Measurements from ENCODE around the gene LMO1.

The LMO1 gene

GRCh38 chr11:8218840-8219239 lies 44.8 kb downstream of the LMO1 start:
- peak; percentile 39 for ATAC-seq
- no peak for TF ChIP-seq ZNF565 (CRISPR knock-in tag; conservative IDR thresholded peaks at IDR 0.05; ENCODE audit: low read depth)
- no peak for TF ChIP-seq TSHZ2 (CRISPR knock-in tag; IDR thresholded peaks at IDR 0.05)
- no peak for TF ChIP-seq ZFP3 (CRISPR knock-in tag; IDR thresholded peaks at IDR 0.05)
- no peak for TF ChIP-seq RARB (CRISPR knock-in tag; IDR thresholded peaks at IDR 0.05)
- TF ChIP-seq TOX (CRISPR knock-in tag; IDR thresholded peaks at IDR 0.05; ENCODE audit: borderline replicate concordance) = no peak
- no peak for TF ChIP-seq ZFP30 (CRISPR knock-in tag; IDR thresholded peaks at IDR 0.05)
- TF ChIP-seq ESRRG (CRISPR knock-in tag; IDR thresholded peaks at IDR 0.05) = no peak
- TF ChIP-seq ZNF8 (CRISPR knock-in tag; IDR thresholded peaks at IDR 0.05) = no peak
- TF ChIP-seq PATZ1 (CRISPR knock-in tag; IDR thresholded peaks at IDR 0.05; ENCODE audit: borderline replicate concordance) = no peak
- TF ChIP-seq ARNTL (CRISPR knock-in tag; IDR thresholded peaks at IDR 0.05; ENCODE audit: borderline replicate concordance, low read depth) = no peak
- TF ChIP-seq ZC3H10 (CRISPR knock-in tag; IDR thresholded peaks at IDR 0.05) = no peak
- TF ChIP-seq ZNF70 (CRISPR knock-in tag; IDR thresholded peaks at IDR 0.05) = no peak

DNA sequence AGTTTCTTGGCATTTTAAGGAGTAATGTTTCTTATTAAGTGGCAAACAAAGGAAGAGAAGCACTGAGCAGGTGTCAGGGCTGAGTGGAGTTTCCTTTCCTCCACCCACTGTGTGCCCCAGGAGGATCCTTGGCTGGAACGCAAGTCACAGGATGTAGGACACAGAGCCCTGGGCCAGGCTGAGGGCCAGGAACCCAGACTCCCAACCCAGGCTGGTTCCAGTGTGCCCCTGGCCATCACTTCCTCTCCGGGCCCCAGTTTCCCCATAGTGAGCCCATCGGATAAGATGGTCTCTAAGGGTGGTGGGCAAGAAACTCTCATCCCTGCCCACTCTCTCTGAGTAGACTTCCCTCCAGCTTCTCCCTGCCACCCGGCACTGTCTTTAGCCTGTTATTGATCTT lies 45.3 kb downstream of the LMO1 start:
- TF ChIP-seq TOX (CRISPR knock-in tag; IDR thresholded peaks at IDR 0.05; ENCODE audit: borderline replicate concordance) = no peak
- TF ChIP-seq BACH2 (CRISPR knock-in tag; IDR thresholded peaks at IDR 0.05; ENCODE audit: borderline replicate concordance) = no peak
- no peak for TF ChIP-seq ZNF565 (CRISPR knock-in tag; conservative IDR thresholded peaks at IDR 0.05; ENCODE audit: low read depth)
- no peak for TF ChIP-seq ZFP3 (CRISPR knock-in tag; IDR thresholded peaks at IDR 0.05)
- no peak for TF ChIP-seq RARB (CRISPR knock-in tag; IDR thresholded peaks at IDR 0.05)
- no peak for TF ChIP-seq ARNTL (CRISPR knock-in tag; IDR thresholded peaks at IDR 0.05; ENCODE audit: borderline replicate concordance, low read depth)
- no peak for TF ChIP-seq SNAI2 (CRISPR knock-in tag; IDR thresholded peaks at IDR 0.05)
- no peak for TF ChIP-seq ISL1 (CRISPR knock-in tag; IDR thresholded peaks at IDR 0.05)
- TF ChIP-seq ZNF70 (CRISPR knock-in tag; IDR thresholded peaks at IDR 0.05) = no peak
- no peak for TF ChIP-seq TCF4 (CRISPR knock-in tag; IDR thresholded peaks at IDR 0.05; ENCODE audit: borderline replicate concordance)
- no peak for TF ChIP-seq OSR1 (CRISPR knock-in tag; IDR thresholded peaks at IDR 0.05)
- no peak for TF ChIP-seq PATZ1 (CRISPR knock-in tag; IDR thresholded peaks at IDR 0.05; ENCODE audit: borderline replicate concordance)
- TF ChIP-seq CREB5 (CRISPR knock-in tag; IDR thresholded peaks at IDR 0.05; ENCODE audit: low read depth) = no peak
- TF ChIP-seq, protein P1, sequence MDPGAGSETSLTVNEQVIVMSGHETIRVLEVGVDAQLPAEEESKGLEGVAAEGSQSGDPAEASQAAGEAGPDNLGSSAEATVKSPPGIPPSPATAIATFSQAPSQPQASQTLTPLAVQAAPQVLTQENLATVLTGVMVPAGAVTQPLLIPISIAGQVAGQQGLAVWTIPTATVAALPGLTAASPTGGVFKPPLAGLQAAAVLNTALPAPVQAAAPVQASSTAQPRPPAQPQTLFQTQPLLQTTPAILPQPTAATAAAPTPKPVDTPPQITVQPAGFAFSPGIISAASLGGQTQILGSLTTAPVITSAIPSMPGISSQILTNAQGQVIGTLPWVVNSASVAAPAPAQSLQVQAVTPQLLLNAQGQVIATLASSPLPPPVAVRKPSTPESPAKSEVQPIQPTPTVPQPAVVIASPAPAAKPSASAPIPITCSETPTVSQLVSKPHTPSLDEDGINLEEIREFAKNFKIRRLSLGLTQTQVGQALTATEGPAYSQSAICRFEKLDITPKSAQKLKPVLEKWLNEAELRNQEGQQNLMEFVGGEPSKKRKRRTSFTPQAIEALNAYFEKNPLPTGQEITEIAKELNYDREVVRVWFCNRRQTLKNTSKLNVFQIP (CRISPR knock-in tag; IDR thresholded peaks at IDR 0.05; ENCODE audit: borderline replicate concordance, low read depth) = no peak
- no peak for TF ChIP-seq ZC3H10 (CRISPR knock-in tag; IDR thresholded peaks at IDR 0.05)
- TF ChIP-seq ZFP30 (CRISPR knock-in tag; IDR thresholded peaks at IDR 0.05) = no peak
- ATAC-seq = no peak

DNA sequence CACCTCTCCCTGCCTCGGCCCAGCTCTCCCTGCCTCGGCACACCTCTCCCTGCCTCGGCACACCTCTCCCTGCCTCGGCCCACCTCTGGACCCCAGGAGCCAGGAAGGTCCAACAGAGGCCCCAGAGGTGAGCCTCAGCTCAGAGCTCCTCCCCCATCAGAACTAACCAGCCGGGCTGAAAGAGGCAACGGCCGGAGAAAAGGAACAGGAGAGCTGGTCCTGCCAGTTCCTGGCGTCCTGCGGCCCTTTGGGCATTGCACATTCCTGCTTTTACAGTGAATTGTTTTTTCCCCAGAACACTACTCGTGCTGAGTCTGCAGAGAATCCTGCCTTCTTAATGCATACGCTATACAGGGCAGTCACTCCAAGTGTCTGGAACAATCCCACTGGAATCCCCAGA lies 45.8 kb downstream of the LMO1 start:
- TF ChIP-seq TCF4 (CRISPR knock-in tag; IDR thresholded peaks at IDR 0.05; ENCODE audit: borderline replicate concordance) (no peak), ZNF70 (CRISPR knock-in tag; IDR thresholded peaks at IDR 0.05) (no peak), CREB5 (CRISPR knock-in tag; IDR thresholded peaks at IDR 0.05; ENCODE audit: low read depth) (no peak), CSDC2 (CRISPR knock-in tag; IDR thresholded peaks at IDR 0.05) (no peak), RARB (CRISPR knock-in tag; IDR thresholded peaks at IDR 0.05) (no peak), TOX (CRISPR knock-in tag; IDR thresholded peaks at IDR 0.05; ENCODE audit: borderline replicate concordance) (no peak), ZNF8 (CRISPR knock-in tag; IDR thresholded peaks at IDR 0.05) (no peak)
- TF ChIP-seq, protein P1 (CRISPR knock-in tag; IDR thresholded peaks at IDR 0.05; ENCODE audit: borderline replicate concordance, low read depth) = no peak
- no peak for ATAC-seq

All from SK-N-SH treated with all-trans-retinoic acid at 6 μM for 48 hours (cell line).